Skeletal muscle tissue (tissue), 4 donors: Measurements from ENCODE around the gene SLC13A3. TPM values are rescaled to one million over a fixed set of nuclear protein-coding genes. Genes with fewer than 3 reads are reported as not detected.

Source experiments
- H3K27ac ChIP-seq: one replicate; pipeline ENCODE4 v1.7.0; 2013; ENCODE audit warnings: mild to moderate bottlenecking, low read depth, low read length, inconsistent platforms
- H3K27me3 ChIP-seq, 3 donors: one replicate each; pipeline ENCODE4 v1.7.0; 2013; ENCODE audit warnings: low read length in 3 of 3; ENCODE audit not compliant: control insufficient read depth in 3 of 3, insufficient read depth in 3 of 3
- H3K36me3 ChIP-seq, 3 donors: one replicate each; pipeline ENCODE4 v1.7.0; 2013; ENCODE audit warnings: low read length in 3 of 3; ENCODE audit not compliant: control insufficient read depth in 3 of 3, insufficient read depth in 3 of 3
- H3K4me1 ChIP-seq, 3 donors: one replicate each; pipeline ENCODE4 v1.7.0; 2013; ENCODE audit warnings: low read length in 3 of 3, mild to moderate bottlenecking in 3 of 3; ENCODE audit not compliant: control insufficient read depth in 3 of 3, insufficient read depth in 3 of 3
- H3K4me3 ChIP-seq, 3 donors: one replicate each; pipeline ENCODE4 v1.7.0; 2013; ENCODE audit warnings: low read length in 3 of 3
- H3K9ac ChIP-seq, 3 donors: one replicate each; pipeline ENCODE4 v1.7.0; 2013; ENCODE audit warnings: low read length in 3 of 3, mild to moderate bottlenecking in 3 of 3, moderate library complexity in 2 of 3, low read depth in 1 of 3
- H3K9me3 ChIP-seq, 3 donors: one replicate each; pipeline ENCODE4 v1.7.0; 2013; ENCODE audit warnings: low read length in 3 of 3; ENCODE audit not compliant: control insufficient read depth in 3 of 3
- total RNA-seq: library from RNA; depleted of rRNA; stranded (reverse); fragments of >200 nt; gene quantifications from one replicate; pipeline ENCODE4 v1.2.3, GENCODE V29; 2014
- donor health status: Osteomylitis.

The SLC13A3 gene
- total RNA-seq, 1 donor from 2014 or later: 2.6 TPM

DNA sequence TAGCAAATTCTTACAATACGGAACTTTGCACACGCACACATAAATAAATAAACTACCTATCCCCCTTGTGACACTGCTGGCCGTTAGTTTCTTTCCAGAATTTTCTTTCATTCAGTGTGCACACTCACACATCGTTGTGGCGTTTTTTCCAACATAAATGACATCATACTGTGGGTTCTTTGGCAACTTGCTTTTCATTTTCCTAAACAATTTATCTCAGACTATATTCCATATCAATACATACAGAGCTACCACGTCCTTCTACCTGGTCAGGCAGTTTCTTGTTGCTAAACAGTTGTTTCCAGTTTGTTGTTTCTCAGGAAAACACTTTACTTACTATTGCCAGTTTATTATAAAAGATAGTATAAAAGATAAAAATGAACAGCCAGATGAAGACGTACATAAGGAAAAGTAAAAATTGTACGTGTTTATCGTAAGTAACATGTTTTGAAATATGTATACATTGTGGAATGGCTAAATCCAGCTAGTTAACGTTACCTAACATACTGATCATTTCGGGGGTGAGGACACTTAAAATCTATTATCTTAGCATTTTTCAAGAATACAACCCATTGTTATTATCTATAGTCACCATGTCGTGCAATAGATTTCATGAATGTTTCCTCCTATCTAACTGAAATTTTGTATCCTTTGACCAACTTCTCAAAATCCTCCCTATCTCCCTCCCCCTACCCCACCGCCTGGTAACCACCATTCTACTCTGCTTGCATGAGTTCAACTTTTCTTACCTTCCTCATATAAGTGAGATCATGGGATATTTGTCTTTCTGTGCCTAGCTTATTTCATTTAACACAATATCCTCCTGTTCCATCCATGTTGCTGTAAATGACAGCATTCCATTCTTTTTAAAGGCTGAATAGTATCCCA is 39.2 kb upstream of the SLC13A3 start:
- H3K9me3 ChIP-seq: no peaks in the 10 kb centered on the region
- no peaks in the 10 kb centered on the region for H3K27me3 ChIP-seq
- peak overlapping the region; percentile 35 to 94 (median 41) for H3K4me3 ChIP-seq
- peaks cover 0 to 9% (median 0%) of the 10 kb centered on the region in 3 donors for H3K36me3 ChIP-seq
- peak overlapping the region; percentile 90 for H3K27ac ChIP-seq
- peak overlapping the region; percentile 92 to 94 (median 93) for H3K9ac ChIP-seq
- H3K4me1 ChIP-seq: peaks cover 12 to 24% (median 18%) of the 10 kb centered on the region in 3 donors

DNA sequence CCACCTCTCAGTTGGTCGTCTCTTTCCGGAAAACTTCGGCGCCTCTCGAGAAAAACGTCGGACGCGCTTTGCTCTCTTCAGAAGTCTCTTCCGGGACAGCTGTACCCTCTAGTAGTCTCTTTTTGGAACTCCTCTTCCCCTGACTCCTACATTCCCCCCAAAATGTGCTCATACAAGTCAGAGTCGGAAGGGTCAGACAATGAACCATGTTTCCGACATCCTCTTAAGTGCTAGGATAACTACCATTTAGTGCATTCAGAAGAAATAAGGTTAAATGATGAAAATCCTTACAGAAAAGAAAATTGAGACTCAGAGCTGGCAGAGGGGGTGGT is 38.5 kb upstream of the SLC13A3 start:
- peaks cover 0 to 9% (median 0%) of the 10 kb centered on the region in 3 donors for H3K36me3 ChIP-seq
- peak overlapping the region; percentile 82 to 94 (median 88) for H3K4me3 ChIP-seq
- peak overlapping the region; percentile 90 for H3K27ac ChIP-seq
- H3K9ac ChIP-seq: peak overlapping the region; percentile 92 to 94 (median 93)
- H3K4me1 ChIP-seq: peaks cover 12 to 24% (median 18%) of the 10 kb centered on the region in 3 donors
- no peaks in the 10 kb centered on the region for H3K27me3 ChIP-seq
- no peaks in the 10 kb centered on the region for H3K9me3 ChIP-seq

DNA sequence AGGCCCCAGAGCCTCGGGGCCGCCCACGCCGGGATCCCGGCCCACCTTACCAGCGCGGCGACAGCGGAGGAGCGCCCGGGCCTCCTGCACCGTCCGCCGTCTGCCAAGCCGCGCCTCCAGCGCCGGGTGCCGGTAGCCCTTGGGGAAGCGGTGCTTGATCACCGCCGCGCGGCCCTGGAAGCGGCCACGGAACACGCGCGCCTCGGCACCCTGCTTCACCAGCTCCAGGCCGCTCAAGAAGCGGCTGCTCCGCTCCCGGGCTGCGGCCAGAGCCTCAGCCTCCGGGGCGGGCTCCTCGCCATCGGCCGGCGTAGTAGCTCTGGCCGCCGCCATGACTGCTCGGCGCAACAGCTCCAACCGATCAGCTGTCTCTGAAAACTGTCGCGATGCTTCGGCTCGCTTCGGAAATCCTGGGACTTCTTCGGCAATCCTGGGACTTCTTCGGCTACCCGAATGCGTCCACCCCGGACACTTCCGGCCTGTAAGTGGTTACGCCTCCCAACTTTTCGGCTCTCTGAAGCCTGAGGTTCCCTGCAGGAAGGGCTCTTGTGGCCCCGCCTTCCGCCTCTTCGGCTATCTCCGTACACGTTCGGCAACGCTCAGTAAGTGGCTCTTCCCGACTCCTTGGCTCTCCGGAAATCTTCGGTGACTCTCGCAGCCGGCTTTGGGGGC is 38.0 kb upstream of the SLC13A3 start, which contains the start of gene TP53RK:
Gene TP53RK (minus strand): TSS at position 363 of the 672 bp plus-strand sequence. CDS start 30 bp downstream, at position 333.
- H3K4me3 ChIP-seq: peak within 1 kb of the TSS; percentile 82 to 94 (median 88)
- H3K9ac ChIP-seq: peak within 1 kb of the TSS; percentile 92 to 94 (median 93)
- no peaks in the 10 kb centered on the region for H3K9me3 ChIP-seq
- H3K4me1 ChIP-seq: peaks cover 12 to 24% (median 18%) of the 10 kb centered on the region in 3 donors
- H3K36me3 ChIP-seq: peaks cover 0 to 9% (median 0%) of the 10 kb centered on the region in 3 donors
- H3K27ac ChIP-seq: peak within 1 kb of the TSS; percentile 90
- no peaks in the 10 kb centered on the region for H3K27me3 ChIP-seq

DNA sequence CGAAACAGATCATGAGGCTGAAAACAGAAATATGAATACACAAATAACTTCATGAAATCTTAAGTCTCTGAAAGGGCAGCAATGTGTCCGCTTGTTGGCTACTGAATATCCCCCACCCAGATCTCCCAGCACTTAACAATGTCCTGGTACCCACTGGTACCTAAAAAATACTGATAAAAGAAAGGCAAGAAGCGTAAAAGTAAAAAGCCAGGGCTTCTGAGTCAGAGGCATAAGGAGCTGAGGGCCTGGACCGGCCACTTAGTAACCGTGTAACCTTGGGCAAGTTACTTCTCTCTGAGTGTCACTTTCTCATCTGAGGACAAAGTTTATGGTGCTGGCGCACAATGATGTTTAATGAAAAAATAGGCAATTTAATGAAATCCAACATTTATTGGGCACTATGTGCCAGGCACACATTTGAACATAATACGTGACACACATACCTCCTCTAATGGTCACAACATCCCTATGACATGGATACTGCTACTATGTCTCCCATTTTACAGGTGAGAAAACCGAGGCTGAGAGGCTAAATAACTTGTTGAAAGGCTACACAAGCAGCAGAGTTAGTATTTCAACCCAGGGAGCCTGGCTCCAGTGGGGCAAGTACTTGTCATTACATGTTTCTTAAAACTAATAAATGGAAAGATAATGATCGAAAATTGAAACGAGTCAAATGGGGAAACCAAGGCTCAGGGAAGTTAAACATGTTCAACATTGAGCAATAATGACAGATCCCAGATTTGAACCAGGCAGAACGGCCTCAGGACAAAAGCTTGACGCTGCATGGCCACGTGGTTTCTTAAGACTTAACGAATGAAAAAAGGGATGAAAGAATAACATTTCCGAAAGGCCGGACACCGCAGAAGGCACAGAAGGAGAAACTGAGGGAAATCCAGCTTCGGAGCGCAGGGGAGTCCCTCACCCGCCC is 37.2 kb upstream of the SLC13A3 start:
- H3K9ac ChIP-seq: peak overlapping the region; percentile 92 to 94 (median 93)
- peak overlapping the region; percentile 90 for H3K27ac ChIP-seq
- peaks cover 0 to 9% (median 0%) of the 10 kb centered on the region in 3 donors for H3K36me3 ChIP-seq
- peak overlapping the region; percentile 82 to 94 (median 88) for H3K4me3 ChIP-seq
- H3K27me3 ChIP-seq: no peaks in the 10 kb centered on the region
- H3K9me3 ChIP-seq: no peaks in the 10 kb centered on the region
- peaks cover 18 to 29% (median 26%) of the 10 kb centered on the region in 3 donors for H3K4me1 ChIP-seq

DNA sequence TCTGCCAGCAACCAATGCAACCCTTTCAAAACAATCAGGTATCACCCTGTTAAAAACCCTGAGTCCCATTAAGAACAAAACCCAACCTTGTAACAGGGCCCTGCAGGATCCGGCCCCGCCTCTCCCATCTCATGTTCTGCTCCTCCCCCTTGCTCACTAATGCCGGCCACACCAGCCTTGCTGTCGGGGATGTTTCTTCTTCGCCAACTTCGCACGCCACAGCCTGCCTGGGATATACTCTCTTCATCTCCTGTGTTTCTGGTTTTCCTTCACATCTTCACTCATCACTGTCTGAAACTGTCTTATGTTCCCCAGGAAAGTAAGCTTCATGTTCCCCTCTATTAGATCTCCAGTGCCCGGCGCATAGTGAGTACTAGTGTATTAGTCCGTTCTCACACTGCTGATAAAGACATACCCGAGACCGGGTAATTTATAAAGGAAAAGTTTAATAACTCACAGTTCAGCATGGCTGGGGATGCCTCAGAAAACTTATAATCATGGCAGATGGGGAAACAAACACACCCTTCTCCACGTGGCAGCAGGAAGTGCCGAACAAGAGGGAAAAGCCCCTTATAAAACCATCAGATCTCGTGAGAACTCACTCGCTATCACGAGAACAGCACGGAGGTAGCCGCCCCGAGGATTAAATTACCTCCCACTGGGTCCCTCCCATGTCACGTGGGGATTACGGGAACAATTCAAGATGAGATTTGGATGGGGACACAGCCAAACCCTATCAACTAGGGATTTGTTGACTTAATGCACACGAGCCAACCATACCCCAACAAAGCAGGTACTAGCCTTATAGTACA is 32.9 kb upstream of the SLC13A3 start:
- no peaks in the 10 kb centered on the region for H3K27me3 ChIP-seq
- no peak overlapping the region for H3K9ac ChIP-seq
- H3K4me3 ChIP-seq: peak overlapping the region; percentile 30 to 55 (median 40)
- peaks cover 25 to 40% (median 38%) of the 10 kb centered on the region in 3 donors for H3K4me1 ChIP-seq
- no peaks in the 10 kb centered on the region for H3K9me3 ChIP-seq
- H3K27ac ChIP-seq: no peak overlapping the region
- peaks cover 5 to 9% (median 6%) of the 10 kb centered on the region in 3 donors for H3K36me3 ChIP-seq

DNA sequence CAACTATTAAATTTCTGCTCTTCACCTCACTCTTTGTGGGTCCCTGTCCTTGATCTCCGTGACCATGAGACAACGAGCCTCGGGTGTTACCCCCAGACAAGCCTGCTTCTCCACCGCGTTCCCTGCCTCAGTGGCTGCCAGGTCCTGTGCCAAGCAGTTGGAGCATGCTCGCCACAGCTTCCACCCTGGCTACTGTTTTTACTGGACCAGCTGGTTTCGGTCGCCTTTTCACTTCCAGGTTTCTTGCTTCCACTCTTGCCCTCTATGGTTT is 32.3 kb upstream of the SLC13A3 start:
- no peaks in the 10 kb centered on the region for H3K27me3 ChIP-seq
- H3K4me1 ChIP-seq: peaks cover 24 to 37% (median 37%) of the 10 kb centered on the region in 3 donors
- no peak overlapping the region for H3K27ac ChIP-seq
- H3K9me3 ChIP-seq: no peaks in the 10 kb centered on the region
- peak overlapping the region; percentile 30 to 55 (median 40) for H3K4me3 ChIP-seq
- H3K9ac ChIP-seq: peak overlapping the region in 2 of 3 donors; percentile 7 to 28
- H3K36me3 ChIP-seq: peaks cover 5 to 9% (median 6%) of the 10 kb centered on the region in 3 donors

DNA sequence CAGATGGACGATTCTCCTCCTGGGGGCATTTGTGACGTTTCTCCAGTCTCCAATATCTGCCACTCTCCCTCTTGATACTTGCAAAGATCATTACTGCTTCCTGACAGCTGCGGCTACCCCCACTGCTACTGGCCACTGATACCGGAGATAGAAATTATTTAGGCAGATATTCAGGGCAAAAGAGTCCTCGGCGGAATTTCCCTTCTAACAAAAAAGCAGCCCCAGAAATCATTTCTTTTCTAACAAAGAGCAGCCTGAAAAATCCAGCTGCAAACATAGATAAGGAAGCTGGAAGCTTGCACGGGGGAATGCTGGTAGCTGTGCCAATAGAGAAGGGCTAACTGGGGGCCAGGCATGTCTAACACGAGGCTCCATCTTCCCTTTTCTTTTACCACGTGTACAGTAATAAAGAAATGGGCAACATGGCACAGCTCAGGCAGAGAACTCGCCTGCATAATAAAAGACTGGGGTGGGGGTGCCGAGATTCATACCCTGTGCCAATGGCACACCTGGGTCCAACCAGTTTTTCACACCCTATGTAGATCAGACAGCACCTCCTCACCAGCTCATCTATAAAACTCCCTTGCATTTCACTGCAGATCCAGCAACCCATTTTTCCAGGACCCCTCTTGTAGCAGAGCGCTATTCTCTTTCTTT is 31.9 kb upstream of the SLC13A3 start:
- Histone ChIP-seq H3K27ac (no peak overlapping the region), H3K9me3 (no peaks in the 10 kb centered on the region), H3K36me3 (peaks cover 5 to 9% (median 6%) of the 10 kb centered on the region in 3 donors), H3K4me3 (peak overlapping the region in 1 of 3 donors; percentile 55), H3K9ac (peak overlapping the region; percentile 7 to 28 (median 8)), H3K27me3 (no peaks in the 10 kb centered on the region), H3K4me1 (peaks cover 19 to 32% (median 32%) of the 10 kb centered on the region in 3 donors)

DNA sequence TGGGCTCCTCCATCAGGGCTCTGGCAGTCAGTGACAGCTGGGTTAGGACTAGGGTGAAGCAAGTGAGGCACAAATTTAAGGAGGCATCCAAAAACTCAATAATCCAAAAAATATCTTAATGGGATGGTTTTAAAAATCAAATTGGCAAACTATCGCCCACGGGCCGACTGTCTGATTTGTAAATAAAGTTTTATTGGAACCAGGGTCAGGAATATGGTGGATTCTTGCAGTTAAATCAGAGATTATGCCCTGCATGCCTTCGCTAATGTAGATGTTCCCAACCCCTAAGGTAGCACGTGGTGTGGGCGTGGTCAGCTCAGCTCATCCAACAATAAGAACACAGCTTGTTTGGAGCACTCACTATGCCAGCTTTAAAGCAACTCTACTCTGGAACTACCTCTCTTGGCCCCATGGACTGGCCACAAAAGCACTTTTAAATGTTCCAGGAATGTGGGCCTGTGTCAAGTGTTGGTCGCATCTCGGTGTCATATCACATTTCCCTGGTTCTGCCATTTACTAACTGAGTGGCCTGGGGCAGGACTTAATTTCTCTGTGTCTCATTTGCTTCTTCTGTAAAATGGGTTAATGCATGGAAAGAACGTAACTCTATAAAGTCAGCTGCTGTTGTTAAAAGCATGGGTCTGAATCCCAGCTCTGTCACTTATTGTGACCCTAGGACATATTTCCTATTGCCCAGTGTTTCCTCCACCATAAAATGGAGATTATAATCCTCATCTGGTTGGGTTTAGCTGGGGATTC is 31.0 kb upstream of the SLC13A3 start:
- no peak overlapping the region for H3K9ac ChIP-seq

More for the DNA sequence above, 31.0 kb upstream of the SLC13A3 start:
- Histone ChIP-seq H3K4me1 (peaks cover 13 to 26% (median 24%) of the 10 kb centered on the region in 3 donors), H3K4me3 (no peak overlapping the region), H3K36me3 (peaks cover 5 to 9% (median 6%) of the 10 kb centered on the region in 3 donors), H3K27ac (no peak overlapping the region), H3K27me3 (no peaks in the 10 kb centered on the region), H3K9me3 (no peaks in the 10 kb centered on the region)
